Keratinocyte (primary cell): ENCODE results near the gene PDGFB.

Experiments
- CTCF ChIP-seq, 3 experiments: IDR thresholded peaks in 1 of 3; conservative IDR thresholded peaks in 1 of 3; optimal IDR thresholded peaks in 1 of 3; 2 replicates in 2 of 3; 3 replicates in 1 of 3; pipeline versions ENCODE3 to v1.5.1; 2011; ENCODE audit warnings: low read length in 3 of 3, mild to moderate bottlenecking in 3 of 3, moderate library complexity in 2 of 3, control low read depth in 1 of 3, inconsistent platforms in 1 of 3; ENCODE audit not compliant: insufficient read depth in 2 of 3; ENCODE audit errors: extremely low read depth in 1 of 3
- EZH2 ChIP-seq: IDR thresholded peaks from one replicate; pipeline ENCODE4 v1.6.1; 2012; ENCODE audit warnings: inconsistent platforms, mild to moderate bottlenecking, low read length, moderate library complexity

- no peak for TF ChIP-seq CTCF (optimal IDR thresholded peaks at IDR 0.05 in 1 of 3, IDR thresholded peaks at IDR 0.05 in 1 of 3, conservative IDR thresholded peaks at IDR 0.05 in 1 of 3; ENCODE audit: extremely low read depth in 1 of 3, insufficient read depth in 2 of 3, low read length in 3 of 3)
- no peak for TF ChIP-seq EZH2
Observed at GRCh38 chr22:39287076-39287725, 42.4 kb upstream of the PDGFB start.
